GM19351 (cell line): ENCODE data around the gene TMEM88.

Experiments used
- ATAC-seq: cut with Tn5 transposase; IDR thresholded peaks from one replicate; pipeline ENCODE4 v1.9.1; 2021; ENCODE audit warnings: mild to moderate bottlenecking, moderate library complexity; ENCODE audit not compliant: unreplicated experiment

The TMEM88 gene

GRCh38 chr17:7843536-7844291 is 11.2 kb upstream of the TMEM88 start:
- ATAC-seq = peak; percentile 26

- peak; percentile 62 for ATAC-seq
Measured at GRCh38 chr17:7844292-7845154, 10.3 kb upstream of the TMEM88 start.

- no peak for ATAC-seq
Measured at GRCh38 chr17:7845359-7846062, 9.4 kb upstream of the TMEM88 start.

GRCh38 chr17:7846063-7846735 is 8.7 kb upstream of the TMEM88 start:
- ATAC-seq = no peak

- no peak for ATAC-seq
Measured at GRCh38 chr17:7846765-7847661, 7.9 kb upstream of the TMEM88 start.

- no peak for ATAC-seq
Measured at GRCh38 chr17:7848131-7848579, 6.7 kb upstream of the TMEM88 start.

GRCh38 chr17:7848739-7849129 is 6.1 kb upstream of the TMEM88 start:
- no peak for ATAC-seq

- no peak for ATAC-seq
Measured at GRCh38 chr17:7849130-7849750, 5.6 kb upstream of the TMEM88 start.

GRCh38 chr17:7849751-7850504 is 4.9 kb upstream of the TMEM88 start:
- no peak for ATAC-seq

- no peak for ATAC-seq
Measured at GRCh38 chr17:7850701-7851437, 4.0 kb upstream of the TMEM88 start.

- peak; percentile 82 for ATAC-seq
Measured at GRCh38 chr17:7851438-7852261, 3.2 kb upstream of the TMEM88 start.

- ATAC-seq = no peak
Measured at GRCh38 chr17:7852262-7852670, 2.6 kb upstream of the TMEM88 start.

GRCh38 chr17:7852919-7853690 is 1.8 kb upstream of the TMEM88 start:
- no peak for ATAC-seq

- ATAC-seq = no peak
Measured at GRCh38 chr17:7853691-7854038, 1.2 kb upstream of the TMEM88 start.

GRCh38 chr17:7854078-7854777 is 638 bp upstream of the TMEM88 start:
- no peak for ATAC-seq

- no peak for ATAC-seq
Measured at GRCh38 chr17:7855660-7856010, 769 bp downstream of the TMEM88 start.
